ENCODE measurements around the gene PPT2. TPM values are rescaled to one million over a fixed set of nuclear protein-coding genes. Genes with fewer than 3 reads are reported as not detected.

The PPT2 gene
- polyA plus RNA-seq, 2 of the 4 experiments (the other 2 are of a cell fraction) = 9.3 to 11.7 TPM

- Histone ChIP-seq H3K27ac (no peak overlapping the region), H3K4me3 (no peak overlapping the region), H3K4me1 (no peaks in the 10 kb centered on the region), H3K9me3 (no peaks in the 10 kb centered on the region), H3K4me2 (no peak overlapping the region)
- DNase-seq (ENCODE audit: low read depth in 1 of 2, low spot score in 1 of 2) (no peak), ATAC-seq (0 out of 6 replicates have a peak, but pooled peaks of 1 of the 2 experiments have one; percentile 32), FAIRE-seq (no peak)
- ChIA-PET POLR2A (interaction anchor here (0.9 to 1.3 kb wide), 2 partner anchors 11 to 38 kb away, joined by 3 read pairs; partner anchors contain the start of gene ATF6B), CTCF (interaction anchor here (0.6 kb wide), 1 partner anchor 78 kb away, joined by 3 read pairs; no protein-coding TSS in a partner anchor)
- TF ChIP-seq HOXB13 (CRISPR knock-in tag; IDR thresholded peaks at IDR 0.05; ENCODE audit: low read depth) = no peak
- TF ChIP-seq HES2 (IDR thresholded peaks at IDR 0.05) = no peak
- no peak for TF ChIP-seq RAD21 (conservative IDR thresholded peaks at IDR 0.05 in 1 of 2, IDR thresholded peaks at IDR 0.05 in 1 of 2)
- no peak for TF ChIP-seq FOSB (CRISPR knock-in tag; IDR thresholded peaks at IDR 0.05)
- no peak for TF ChIP-seq TFCP2L1 (CRISPR knock-in tag; IDR thresholded peaks at IDR 0.05)
- TF ChIP-seq, protein P1, sequence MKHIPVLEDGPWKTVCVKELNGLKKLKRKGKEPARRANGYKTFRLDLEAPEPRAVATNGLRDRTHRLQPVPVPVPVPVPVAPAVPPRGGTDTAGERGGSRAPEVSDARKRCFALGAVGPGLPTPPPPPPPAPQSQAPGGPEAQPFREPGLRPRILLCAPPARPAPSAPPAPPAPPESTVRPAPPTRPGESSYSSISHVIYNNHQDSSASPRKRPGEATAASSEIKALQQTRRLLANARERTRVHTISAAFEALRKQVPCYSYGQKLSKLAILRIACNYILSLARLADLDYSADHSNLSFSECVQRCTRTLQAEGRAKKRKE (CRISPR knock-in tag; IDR thresholded peaks at IDR 0.05; ENCODE audit: low read depth) = no peak
- no peak for TF ChIP-seq MAZ (IDR thresholded peaks at IDR 0.05; ENCODE audit: borderline replicate concordance, low read depth, low read length)
- TF ChIP-seq, protein P2, sequence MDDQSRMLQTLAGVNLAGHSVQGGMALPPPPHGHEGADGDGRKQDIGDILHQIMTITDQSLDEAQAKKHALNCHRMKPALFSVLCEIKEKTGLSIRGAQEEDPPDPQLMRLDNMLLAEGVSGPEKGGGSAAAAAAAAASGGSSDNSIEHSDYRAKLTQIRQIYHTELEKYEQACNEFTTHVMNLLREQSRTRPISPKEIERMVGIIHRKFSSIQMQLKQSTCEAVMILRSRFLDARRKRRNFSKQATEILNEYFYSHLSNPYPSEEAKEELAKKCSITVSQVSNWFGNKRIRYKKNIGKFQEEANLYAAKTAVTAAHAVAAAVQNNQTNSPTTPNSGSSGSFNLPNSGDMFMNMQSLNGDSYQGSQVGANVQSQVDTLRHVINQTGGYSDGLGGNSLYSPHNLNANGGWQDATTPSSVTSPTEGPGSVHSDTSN (IDR thresholded peaks at IDR 0.05) = no peak
- TF ChIP-seq CHD2 (IDR thresholded peaks at IDR 0.05; ENCODE audit: low read length, partially characterized antibody) = no peak
- TF ChIP-seq HEYL (CRISPR knock-in tag; IDR thresholded peaks at IDR 0.05) = no peak
- TF ChIP-seq HDAC2 (IDR thresholded peaks at IDR 0.05) = no peak
- TF ChIP-seq MAFK (IDR thresholded peaks at IDR 0.05; ENCODE audit: partially characterized antibody) = no peak
- 96% methylated on average over 21 of the region's 30 CpGs for WGBS (ENCODE audit: missing lambda C conversion rate)
Measured at GRCh38 chr6:32166411-32167061, 12.6 kb downstream of the PPT2 start.

- ChIA-PET CTCF (no interaction called here), POLR2A (interaction anchor here (1.3 kb wide), 1 partner anchor 39 kb away, joined by 3 read pairs; the partner anchor contains the start of gene ATF6B)
- no peaks in the 10 kb centered on the region for H3K9me3 ChIP-seq
- FAIRE-seq (no peak), DNase-seq (ENCODE audit: low read depth in 1 of 2, low spot score in 1 of 2) (no peak), ATAC-seq (no peak)
- H3K4me2 ChIP-seq = no peak overlapping the region
- 87% methylated on average over 31 of the region's 32 CpGs for WGBS (ENCODE audit: missing lambda C conversion rate)
- H3K4me1 ChIP-seq = no peaks in the 10 kb centered on the region
- no peak overlapping the region for H3K4me3 ChIP-seq
- TF ChIP-seq HOXA7 (CRISPR knock-in tag; IDR thresholded peaks at IDR 0.05) (no peak), BCL3 (IDR thresholded peaks at IDR 0.05) (no peak), POLR2A (IDR thresholded peaks at IDR 0.05; ENCODE audit: low read length) (no peak), CEBPB (IDR thresholded peaks at IDR 0.05) (no peak), HOXB13 (CRISPR knock-in tag; IDR thresholded peaks at IDR 0.05; ENCODE audit: low read depth) (no peak), JUN (IDR thresholded peaks at IDR 0.05) (no peak), FOXS1 (CRISPR knock-in tag; IDR thresholded peaks at IDR 0.05) (no peak), ZSCAN20 (CRISPR knock-in tag; IDR thresholded peaks at IDR 0.05) (no peak), EHMT2 (IDR thresholded peaks at IDR 0.05; ENCODE audit: low read depth) (no peak), EP300 (IDR thresholded peaks at IDR 0.05) (no peak), SMC3 (IDR thresholded peaks at IDR 0.05) (no peak), ZNF302 (CRISPR knock-in tag; IDR thresholded peaks at IDR 0.05) (no peak), RCOR1 (IDR thresholded peaks at IDR 0.05; ENCODE audit: low read depth, low read length) (no peak), HEYL (CRISPR knock-in tag; IDR thresholded peaks at IDR 0.05) (no peak)
- TF ChIP-seq, protein P2 (IDR thresholded peaks at IDR 0.05) = no peak
- TF ChIP-seq, protein P3, sequence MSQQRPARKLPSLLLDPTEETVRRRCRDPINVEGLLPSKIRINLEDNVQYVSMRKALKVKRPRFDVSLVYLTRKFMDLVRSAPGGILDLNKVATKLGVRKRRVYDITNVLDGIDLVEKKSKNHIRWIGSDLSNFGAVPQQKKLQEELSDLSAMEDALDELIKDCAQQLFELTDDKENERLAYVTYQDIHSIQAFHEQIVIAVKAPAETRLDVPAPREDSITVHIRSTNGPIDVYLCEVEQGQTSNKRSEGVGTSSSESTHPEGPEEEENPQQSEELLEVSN (IDR thresholded peaks at IDR 0.05; ENCODE audit: borderline replicate concordance, low read depth) = no peak
- TF ChIP-seq, protein P4, sequence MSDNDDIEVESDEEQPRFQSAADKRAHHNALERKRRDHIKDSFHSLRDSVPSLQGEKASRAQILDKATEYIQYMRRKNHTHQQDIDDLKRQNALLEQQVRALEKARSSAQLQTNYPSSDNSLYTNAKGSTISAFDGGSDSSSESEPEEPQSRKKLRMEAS (IDR thresholded peaks at IDR 0.05) = no peak
- no peak overlapping the region for H3K27ac ChIP-seq
Measured at GRCh38 chr6:32167154-32167760, 13.3 kb downstream of the PPT2 start.

All from A549 (cell line).